GM19372 (cell line): ENCODE measurements around the gene PLCXD1.
"Not testable (repeated sequence)": the region's sequence is repeated elsewhere in the genome, so short reads cannot be mapped to it uniquely, and the experiment has no call there.

Source experiments
- ATAC-seq: cut with Tn5 transposase; IDR thresholded peaks from one replicate; pipeline ENCODE4 v1.9.1; 2021; ENCODE audit warnings: mild to moderate bottlenecking, low read depth, moderate library complexity; ENCODE audit not compliant: unreplicated experiment

The PLCXD1 gene

GRCh38 chrX:290476-291166, 9.4 kb downstream of the PLCXD1 start:
- ATAC-seq = no peak

- no peak for ATAC-seq
Observed at GRCh38 chrX:291411-291901, 10.3 kb downstream of the PLCXD1 start.

GRCh38 chrX:292900-293897, 12.0 kb downstream of the PLCXD1 start:
- ATAC-seq = no peak

GRCh38 chrX:295136-295535, 14.0 kb downstream of the PLCXD1 start:
- no peak for ATAC-seq

GRCh38 chrX:298993-299392, 17.8 kb downstream of the PLCXD1 start:
- ATAC-seq = no peak

- ATAC-seq = no peak
Observed at GRCh38 chrX:300334-300733, 19.2 kb downstream of the PLCXD1 start.

GRCh38 chrX:302975-303374, 21.8 kb downstream of the PLCXD1 start:
- ATAC-seq = no peak

- ATAC-seq = not testable (repeated sequence)
Observed at GRCh38 chrX:305781-306613, 24.8 kb downstream of the PLCXD1 start.

- not testable (repeated sequence) for ATAC-seq
Observed at GRCh38 chrX:306614-307251, 25.6 kb downstream of the PLCXD1 start.

GRCh38 chrX:307261-308111, 26.3 kb downstream of the PLCXD1 start:
- ATAC-seq = no peak

- ATAC-seq = no peak
Observed at GRCh38 chrX:308821-309520, 27.8 kb downstream of the PLCXD1 start.

GRCh38 chrX:310621-311155, 29.5 kb downstream of the PLCXD1 start:
- no peak for ATAC-seq

- no peak for ATAC-seq
Observed at GRCh38 chrX:311156-312129, 30.3 kb downstream of the PLCXD1 start.

GRCh38 chrX:312621-313331, 31.6 kb downstream of the PLCXD1 start:
- ATAC-seq = no peak

- no peak for ATAC-seq
Observed at GRCh38 chrX:313546-313945, 32.4 kb downstream of the PLCXD1 start.

GRCh38 chrX:314049-314448, 32.9 kb downstream of the PLCXD1 start:
- ATAC-seq = no peak
